Measurements from ENCODE around the gene CELA2A. TPM values are rescaled to one million over a fixed set of nuclear protein-coding genes. Genes with fewer than 3 reads are reported as not detected.

The CELA2A gene
- polyA plus RNA-seq, 3 donors, result not detected

DNA sequence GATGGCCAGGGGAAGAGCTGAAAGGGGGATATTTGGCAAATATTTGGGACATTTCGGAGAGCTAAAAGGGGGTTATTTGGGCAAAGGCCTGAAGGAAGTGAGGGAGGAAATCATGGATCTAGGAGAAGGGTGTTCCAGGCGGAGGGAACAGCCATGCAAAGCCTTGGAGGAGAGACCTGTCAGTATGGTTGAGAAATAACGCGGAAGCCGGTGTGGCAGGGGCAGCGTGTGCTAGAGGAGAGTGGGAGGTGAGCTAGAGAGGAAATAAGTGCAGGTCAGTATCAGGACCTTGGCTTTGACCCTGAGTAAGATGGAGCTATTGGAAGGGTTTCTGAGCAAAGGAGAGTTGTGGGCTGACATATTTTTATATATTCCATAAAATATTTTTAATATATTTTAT, 15.3 kb upstream of the CELA2A start:
- Histone ChIP-seq H3K27ac (ENCODE audit: low read depth in 1 of 2, low read length in 2 of 2) (no peak overlapping the region), H3K9me3 (replicated peaks in 1 of 2; ENCODE audit: control insufficient read depth in 1 of 2, insufficient read depth in 1 of 2, low read length in 2 of 2) (no peaks in the 10 kb centered on the region), H3K4me1 (ENCODE audit: control insufficient read depth in 1 of 2, insufficient read depth in 2 of 2, low read length in 2 of 2) (no peaks in the 10 kb centered on the region), H3K36me3 (replicated peaks in 1 of 2; ENCODE audit: control insufficient read depth in 1 of 2, insufficient read depth in 2 of 2, low read length in 2 of 2) (no peaks in the 10 kb centered on the region), H3K9ac (ENCODE audit: insufficient read depth, low read length, poor library complexity, severe bottlenecking) (no peak overlapping the region), H2AFZ (ENCODE audit: insufficient read depth, low read depth, low read length, poor library complexity, severe bottlenecking) (no peak overlapping the region), H3K4me3 (replicated peaks in 1 of 3; ENCODE audit: low read depth in 2 of 3, low read length in 3 of 3) (no peak overlapping the region), H3K4me2 (replicated peaks; ENCODE audit: extremely low read depth, low read length, poor library complexity, severe bottlenecking) (no peak overlapping the region), H3K79me2 (ENCODE audit: insufficient read depth, low read length) (no peaks in the 10 kb centered on the region), H3K27me3 (ENCODE audit: control insufficient read depth in 2 of 2, insufficient read depth in 2 of 2, low read length in 2 of 2) (peaks cover 0 to 9% of the 10 kb centered on the region in 2 donors), H4K20me1 (ENCODE audit: insufficient read depth, low read length) (no peaks in the 10 kb centered on the region)
- intact Hi-C loops (cut with micrococcal nuclease), result no loop called here
- Mint-ChIP-seq H3K27me3 (ENCODE audit: low read depth in 3 of 3) (peaks cover 2 to 20% (median 10%) of the 10 kb centered on the region in 3 donors), H3K36me3 (no peaks in the 10 kb centered on the region), H3K9me3 (no peaks in the 10 kb centered on the region), H3K4me3 (peak overlapping the region in 1 of 2 donors; percentile 6), H3K4me1 (no peaks in the 10 kb centered on the region), H3K27ac (peak overlapping the region in 1 of 7 donors; percentile 13)
- 95% methylated on average over 6 of the region's 6 CpGs for WGBS (ENCODE audit: insufficient coverage)
- TF ChIP-seq CTCF (IDR thresholded peaks at IDR 0.05), result no peak
- no peak for DNase-seq

DNA sequence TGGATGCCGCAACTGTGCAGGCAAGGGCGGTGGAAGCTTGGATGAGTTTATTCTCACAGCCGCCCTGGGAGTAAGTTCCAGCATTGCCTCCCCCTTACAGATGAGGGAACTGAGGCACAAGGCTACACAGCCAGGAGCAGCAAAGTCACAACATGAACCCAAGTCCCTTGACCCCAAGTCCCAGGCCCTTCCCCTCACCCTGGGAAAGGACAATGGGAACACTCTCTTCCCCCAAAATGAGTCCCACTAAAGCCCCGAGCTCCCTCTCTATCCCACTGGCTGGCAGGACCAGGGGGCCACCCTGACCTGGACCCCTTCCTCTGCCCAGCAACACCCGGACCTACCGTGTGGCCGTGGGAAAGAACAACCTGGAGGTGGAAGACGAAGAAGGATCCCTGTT, 14.4 kb upstream of the CELA2A start:
- no peak overlapping the region for H3K27ac Mint-ChIP-seq
- Histone ChIP-seq H3K9ac (ENCODE audit: insufficient read depth, low read length, poor library complexity, severe bottlenecking) (no peak overlapping the region), H2AFZ (ENCODE audit: insufficient read depth, low read depth, low read length, poor library complexity, severe bottlenecking) (no peak overlapping the region), H3K9me3 (replicated peaks in 1 of 2; ENCODE audit: control insufficient read depth in 1 of 2, insufficient read depth in 1 of 2, low read length in 2 of 2) (no peaks in the 10 kb centered on the region), H4K20me1 (ENCODE audit: insufficient read depth, low read length) (no peaks in the 10 kb centered on the region), H3K27me3 (ENCODE audit: control insufficient read depth in 2 of 2, insufficient read depth in 2 of 2, low read length in 2 of 2) (peaks cover 0 to 13% of the 10 kb centered on the region in 2 donors), H3K27ac (ENCODE audit: low read depth in 1 of 2, low read length in 2 of 2) (no peak overlapping the region), H3K4me2 (replicated peaks; ENCODE audit: extremely low read depth, low read length, poor library complexity, severe bottlenecking) (no peak overlapping the region), H3K79me2 (ENCODE audit: insufficient read depth, low read length) (no peaks in the 10 kb centered on the region), H3K4me3 (replicated peaks in 1 of 3; ENCODE audit: low read depth in 2 of 3, low read length in 3 of 3) (no peak overlapping the region), H3K4me1 (ENCODE audit: control insufficient read depth in 1 of 2, insufficient read depth in 2 of 2, low read length in 2 of 2) (no peaks in the 10 kb centered on the region), H3K36me3 (replicated peaks in 1 of 2; ENCODE audit: control insufficient read depth in 1 of 2, insufficient read depth in 2 of 2, low read length in 2 of 2) (no peaks in the 10 kb centered on the region)
- DNase-seq, result no peak
- peak overlapping the region in 1 of 2 donors; percentile 21 for H3K4me3 Mint-ChIP-seq
- no peaks in the 10 kb centered on the region for H3K9me3 Mint-ChIP-seq
- no peaks in the 10 kb centered on the region for H3K36me3 Mint-ChIP-seq
- TF ChIP-seq CTCF (IDR thresholded peaks at IDR 0.05), result no peak
- H3K27me3 Mint-ChIP-seq (ENCODE audit: low read depth in 3 of 3), result peaks cover 2 to 23% (median 13%) of the 10 kb centered on the region in 3 donors
- 91% methylated on average over 6 of the region's 8 CpGs for WGBS (ENCODE audit: insufficient coverage)
- intact Hi-C loops (cut with micrococcal nuclease), result no loop called here
- H3K4me1 Mint-ChIP-seq, result no peaks in the 10 kb centered on the region
